ENCODE data around the gene NMBR.

Gene NMBR

GRCh38 chr6:142088858-142089216 is 58.1 kb downstream of the NMBR start:
- DNase-seq (ENCODE audit: low read depth): peak; percentile 53
- no peak for TF ChIP-seq CTCF (IDR thresholded peaks at IDR 0.05; ENCODE audit: low read length, missing control alignments)
- H3K4me3 ChIP-seq (replicated peaks; ENCODE audit: low read depth, low read length): no peak overlapping the region

GRCh38 chr6:142087950-142088857 is 58.7 kb downstream of the NMBR start:
- no peak for DNase-seq (ENCODE audit: low read depth)
- no peak for TF ChIP-seq CTCF (IDR thresholded peaks at IDR 0.05; ENCODE audit: low read length, missing control alignments)
- no peak overlapping the region for H3K4me3 ChIP-seq (replicated peaks; ENCODE audit: low read depth, low read length)

- DNase-seq (ENCODE audit: low read depth): no peak
- H3K4me3 ChIP-seq (replicated peaks; ENCODE audit: low read depth, low read length): no peak overlapping the region
- no peak for TF ChIP-seq CTCF (IDR thresholded peaks at IDR 0.05; ENCODE audit: low read length, missing control alignments)
Observed at GRCh38 chr6:142079130-142079529, 67.8 kb downstream of the NMBR start.

- H3K4me3 ChIP-seq (replicated peaks; ENCODE audit: low read depth, low read length): no peak overlapping the region
- TF ChIP-seq CTCF (IDR thresholded peaks at IDR 0.05; ENCODE audit: low read length, missing control alignments): no peak
- DNase-seq (ENCODE audit: low read depth): no peak
Observed at GRCh38 chr6:142075516-142076101, 71.3 kb downstream of the NMBR start.

- no peak for DNase-seq (ENCODE audit: low read depth)
- no peak overlapping the region for H3K4me3 ChIP-seq (replicated peaks; ENCODE audit: low read depth, low read length)
- TF ChIP-seq CTCF (IDR thresholded peaks at IDR 0.05; ENCODE audit: low read length, missing control alignments): no peak
Observed at GRCh38 chr6:142074516-142074915, 72.4 kb downstream of the NMBR start.

GRCh38 chr6:142071981-142072380 is 74.9 kb downstream of the NMBR start:
- no peak for DNase-seq (ENCODE audit: low read depth)
- no peak overlapping the region for H3K4me3 ChIP-seq (replicated peaks; ENCODE audit: low read depth, low read length)
- peak; percentile 11 for TF ChIP-seq CTCF (IDR thresholded peaks at IDR 0.05; ENCODE audit: low read length, missing control alignments)
